Adrenal gland (tissue), 12 donors: ENCODE measurements around the gene EDNRA. TPM values are rescaled to one million over a fixed set of nuclear protein-coding genes. Genes with fewer than 3 reads are reported as not detected.

Experiments
- DNase-seq, 7 donors: peaks; one replicate each; pipeline ENCODE4 v3.0.0-alpha.2; 2019 to 2020
- H3K27ac ChIP-seq, 5 donors: fragments of 200-600 bp; sonication (generic) in 4 of 5; 1 replicate in 3 of 5; 2 replicates in 2 of 5; pipeline versions ENCODE4 v1.5.1 to v1.8.0; 2016 to 2020; ENCODE audit warnings: mild to moderate bottlenecking in 1 of 5
- H3K27me3 ChIP-seq: fragments of 200-600 bp; 2 replicates; pipeline ENCODE4 v1.8.0; 2021
- H3K36me3 ChIP-seq, 2 donors: fragments of 200-600 bp; replicated peaks in 1 of 2; 1 replicate in 1 of 2; 2 replicates in 1 of 2; pipeline versions ENCODE4 v1.5.1 to v1.8.0; 2018 to 2022
- H3K4me1 ChIP-seq, 2 donors: fragments of 200-600 bp; replicated peaks in 1 of 2; 1 replicate in 1 of 2; 2 replicates in 1 of 2; pipeline versions ENCODE4 v1.5.1 to v1.8.0; 2018 to 2021
- H3K4me3 ChIP-seq, 4 donors: fragments of 200-600 bp; sonication (generic) in 3 of 4; one replicate each; pipeline ENCODE4 v1.5.1; 2016 to 2018
- H3K9me3 ChIP-seq, 3 donors: fragments of 200-600 bp; sonication (generic) in 1 of 3; replicated peaks in 1 of 3; 1 replicate in 2 of 3; 2 replicates in 1 of 3; pipeline versions ENCODE4 v1.5.1 to v1.8.0; 2016 to 2021
- POLR2A ChIP-seq, 2 donors: fragments of 450-650 bp; IDR thresholded peaks; one replicate each; pipeline ENCODE4 v1.6.1; 2017; ENCODE audit warnings: antibody characterized with exemption in 2 of 2, mild to moderate bottlenecking in 2 of 2, moderate library complexity in 1 of 2
- WGBS, 4 donors: extraction: QIAGEN DNeasy Blood & Tissue Kit in 2 of 4; methylation state at CpG; one replicate each; pipeline versions ENCODE4 v1.1.5 to v1.1.7; 2013 to 2017; 5-methylcytosine and 5-hydroxymethylcytosine counted together
- intact Hi-C, 2 donors: fragments of 100-400 bp; cut with DNase I; formaldehyde crosslinking; loops; one replicate each; pipeline versions ENCODE4 v1.14.1 to v1.15.0; 2022 to 2023
- polyA plus RNA-seq, 3 donors: library from polyadenylated mRNA; stranded (reverse); fragments of 200-250 nt in 2 of 3; fragments of 350-450 nt in 1 of 3; fragmentation: Illumina TruSeq in 1 of 3; extraction: RNeasy Lipid Tissue Mini Kit (QIAGEN cat#74804) in 1 of 3; gene quantifications; one replicate each; pipeline ENCODE4 v1.2.3, GENCODE V29; 2013 to 2014
- total RNA-seq, 9 donors: library from RNA; depleted of rRNA in 4 of 9; stranded (reverse); fragments of >200 nt in 4 of 9; fragments of 120-200 nt in 1 of 9; fragmentation: NEBNext Ultra II Directional in 1 of 9; extraction: Animal tissue kit (Norgen Biotek cat#: 25700) in 1 of 9; gene quantifications; one replicate each; pipeline versions ENCODE4 v1.1.0 to v1.2.4, GENCODE V29; 2013 to 2023
- TF ChIP-seq, protein P1 (sequence below), 6 experiments: fragments of 450-650 bp in 4 of 6; fragments of 200-600 bp in 2 of 6; sonication (generic) in 1 of 6; IDR thresholded peaks; 1 replicate in 5 of 6; 2 replicates in 1 of 6; pipeline versions ENCODE4 v1.5.1 to v1.8.0; 2016 to 2021; ENCODE audit warnings: antibody characterized with exemption in 6 of 6, mild to moderate bottlenecking in 2 of 6, moderate library complexity in 1 of 6
- donor health status: healthy with polysubstance abuse.
- donor health status: Bipolar disorder and iron deficiency.
- donor health status: DM: yes; HTN: yes; CAD: no.
- donor health status: DM: no; HTN: no; CAD: no.
- donor health status: DM: no; HTN: no; CAD: no.
- donor health status: DM: yes; HTN: yes; CAD: no.

The EDNRA gene
- total and polyA plus RNA-seq, 12 donors: 1.6 to 9.7 (median 4.5) TPM

DNA sequence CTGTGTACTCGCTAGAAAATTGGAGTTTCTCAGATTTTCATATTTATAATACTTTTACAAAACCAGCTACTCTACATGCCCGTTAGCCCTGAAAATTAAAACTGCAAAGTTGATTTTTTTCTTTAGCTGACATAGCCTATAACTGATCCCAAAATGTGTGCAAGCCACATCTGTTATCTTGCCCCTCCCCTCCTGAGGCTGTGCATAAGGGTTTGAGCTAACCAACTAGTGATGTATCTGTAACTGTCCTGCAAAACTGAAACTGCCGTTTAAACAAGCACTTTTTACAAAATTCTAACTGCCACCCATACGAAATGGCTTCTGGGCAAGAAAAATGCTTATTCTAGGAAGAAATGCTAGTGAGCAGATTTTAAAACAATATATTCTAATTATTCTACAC, 59.1 kb downstream of the EDNRA start:
- Histone ChIP-seq H3K4me1 (no peaks in the 10 kb centered on the region), H3K27ac (no peak overlapping the region), H3K4me3 (no peak overlapping the region), H3K9me3 (no peaks in the 10 kb centered on the region), H3K27me3 (no peaks in the 10 kb centered on the region), H3K36me3 (no peaks in the 10 kb centered on the region)
- DNase-seq: no peak
- WGBS, 4 donors: 64 to 80% (median 75%) methylated on average over 4 of the region's 4 CpGs
- TF ChIP-seq, protein P1, sequence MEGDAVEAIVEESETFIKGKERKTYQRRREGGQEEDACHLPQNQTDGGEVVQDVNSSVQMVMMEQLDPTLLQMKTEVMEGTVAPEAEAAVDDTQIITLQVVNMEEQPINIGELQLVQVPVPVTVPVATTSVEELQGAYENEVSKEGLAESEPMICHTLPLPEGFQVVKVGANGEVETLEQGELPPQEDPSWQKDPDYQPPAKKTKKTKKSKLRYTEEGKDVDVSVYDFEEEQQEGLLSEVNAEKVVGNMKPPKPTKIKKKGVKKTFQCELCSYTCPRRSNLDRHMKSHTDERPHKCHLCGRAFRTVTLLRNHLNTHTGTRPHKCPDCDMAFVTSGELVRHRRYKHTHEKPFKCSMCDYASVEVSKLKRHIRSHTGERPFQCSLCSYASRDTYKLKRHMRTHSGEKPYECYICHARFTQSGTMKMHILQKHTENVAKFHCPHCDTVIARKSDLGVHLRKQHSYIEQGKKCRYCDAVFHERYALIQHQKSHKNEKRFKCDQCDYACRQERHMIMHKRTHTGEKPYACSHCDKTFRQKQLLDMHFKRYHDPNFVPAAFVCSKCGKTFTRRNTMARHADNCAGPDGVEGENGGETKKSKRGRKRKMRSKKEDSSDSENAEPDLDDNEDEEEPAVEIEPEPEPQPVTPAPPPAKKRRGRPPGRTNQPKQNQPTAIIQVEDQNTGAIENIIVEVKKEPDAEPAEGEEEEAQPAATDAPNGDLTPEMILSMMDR (IDR thresholded peaks at IDR 0.05): no peak
- TF ChIP-seq POLR2A (IDR thresholded peaks at IDR 0.05): no peak
- intact Hi-C loops: no loop called here

GRCh38 chr4:147542229-147542990, 61.5 kb downstream of the EDNRA start:
- H3K27ac ChIP-seq: no peak overlapping the region
- intact Hi-C loops: no loop called here
- 81 to 83% (median 82%) methylated on average over 17 of the region's 17 CpGs for WGBS, 4 donors

GRCh38 chr4:147543034-147543433, 62.1 kb downstream of the EDNRA start:
- Histone ChIP-seq H3K27me3 (no peaks in the 10 kb centered on the region), H3K36me3 (no peaks in the 10 kb centered on the region), H3K4me3 (no peak overlapping the region), H3K27ac (no peak overlapping the region), H3K9me3 (no peaks in the 10 kb centered on the region), H3K4me1 (no peaks in the 10 kb centered on the region)
- no peak for TF ChIP-seq POLR2A (IDR thresholded peaks at IDR 0.05)
- TF ChIP-seq, protein P1 (IDR thresholded peaks at IDR 0.05): no peak
- DNase-seq: no peak
- intact Hi-C loops: no loop called here
- 56 to 63% (median 60%) methylated on average over 1 of the region's 1 CpG for WGBS, 4 donors

More at GRCh38 chr4:147542229-147542990, 61.5 kb downstream of the EDNRA start:
- DNase-seq: no peak
- no peak overlapping the region for H3K4me3 ChIP-seq
- no peaks in the 10 kb centered on the region for H3K4me1 ChIP-seq
- no peaks in the 10 kb centered on the region for H3K9me3 ChIP-seq
- TF ChIP-seq, protein P1 (IDR thresholded peaks at IDR 0.05): no peak
- no peak for TF ChIP-seq POLR2A (IDR thresholded peaks at IDR 0.05)
- no peaks in the 10 kb centered on the region for H3K27me3 ChIP-seq
- H3K36me3 ChIP-seq: no peaks in the 10 kb centered on the region

DNA sequence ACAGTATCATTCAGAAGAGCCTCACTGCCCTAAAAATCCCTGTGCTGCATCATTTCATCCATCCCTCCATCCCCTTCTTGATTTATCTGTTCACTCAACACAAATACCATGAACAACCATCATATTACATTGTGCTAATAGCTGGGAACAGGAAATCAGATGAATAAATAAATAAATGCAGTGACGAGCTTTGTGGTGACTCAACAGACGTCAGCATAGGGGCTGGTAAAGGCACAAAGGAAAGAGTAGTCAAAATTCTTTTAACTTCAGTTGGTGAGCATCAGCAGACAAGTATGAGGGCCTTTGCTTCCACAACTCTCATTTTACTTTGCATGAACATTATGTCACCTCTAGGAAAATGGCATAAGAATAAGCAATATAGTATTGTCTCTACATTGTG, 65.5 kb downstream of the EDNRA start:
- Histone ChIP-seq H3K4me1 (no peaks in the 10 kb centered on the region), H3K27me3 (no peaks in the 10 kb centered on the region), H3K36me3 (no peaks in the 10 kb centered on the region), H3K4me3 (no peak overlapping the region), H3K9me3 (no peaks in the 10 kb centered on the region), H3K27ac (no peak overlapping the region)
- intact Hi-C loops: no loop called here
- no peak for TF ChIP-seq POLR2A (IDR thresholded peaks at IDR 0.05)
- TF ChIP-seq, protein P1 (IDR thresholded peaks at IDR 0.05): no peak
- WGBS, 4 donors: 45 to 63% (median 57%) methylated on average over 2 of the region's 2 CpGs
- DNase-seq: no peak
